GM10266 (cell line): ENCODE measurements around the gene ADGRB2.
A peak's percentile ranks its signal among the peaks of the same experiment; 100 is the strongest.

Source experiments
- DNase-seq: peaks from one replicate; pipeline ENCODE4 v3.0.0; 2012; ENCODE audit errors: extremely low spot score
- TF ChIP-seq, protein P1 (sequence below): IDR thresholded peaks from 2 replicates; pipeline ENCODE4 v1.5.1; 2012; ENCODE audit warnings: mild to moderate bottlenecking, low read depth; ENCODE audit not compliant: control insufficient read depth, insufficient read depth; ENCODE audit errors: missing control alignments

ADGRB2 gene

DNA sequence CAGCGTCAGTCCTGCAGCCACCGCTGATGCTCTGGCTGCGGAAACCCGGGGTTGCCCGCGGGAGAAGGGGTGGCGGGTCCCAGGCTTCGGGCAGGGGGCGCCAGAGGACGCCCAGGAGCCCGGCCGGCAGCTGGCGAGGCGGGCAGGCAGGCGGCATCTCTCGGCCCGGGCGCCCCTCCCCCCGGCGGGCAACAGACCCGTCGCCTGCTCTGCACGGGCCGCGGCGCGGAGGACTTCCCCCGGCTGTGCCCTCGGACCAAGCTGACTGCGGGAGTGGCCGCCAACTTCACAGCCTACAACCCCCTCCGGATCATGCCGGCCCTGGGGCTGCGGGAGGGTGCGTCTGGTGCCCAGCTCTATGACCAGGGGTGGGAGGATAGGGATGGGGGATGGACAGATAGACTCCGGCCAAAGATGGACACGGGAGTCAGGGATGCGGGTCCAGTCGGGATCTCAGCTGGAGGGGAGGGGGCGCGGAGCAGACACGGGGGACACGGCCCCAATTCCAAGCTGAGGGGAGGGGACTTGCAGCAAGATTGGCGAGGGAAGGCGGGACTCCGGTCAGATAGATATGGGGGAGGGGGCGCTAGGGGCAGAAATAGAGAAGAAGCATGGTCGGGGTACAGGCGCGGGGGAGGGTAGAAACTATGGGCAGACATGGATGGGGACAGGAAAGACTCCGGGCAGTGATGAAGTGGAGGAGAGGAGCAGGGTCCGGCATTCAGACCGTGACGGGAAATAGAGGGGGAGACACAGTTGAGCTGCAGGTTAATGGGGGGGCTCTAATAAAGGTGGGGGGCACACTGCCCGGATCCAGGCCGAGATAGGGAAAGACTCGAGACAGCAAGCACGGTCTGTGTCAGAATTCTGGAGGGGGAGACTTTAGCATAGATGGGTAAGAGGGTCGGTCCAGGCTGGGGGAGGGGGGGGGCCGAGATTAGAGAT, 1.1 kb downstream of the ADGRB2 start:
- TF ChIP-seq, protein P1, sequence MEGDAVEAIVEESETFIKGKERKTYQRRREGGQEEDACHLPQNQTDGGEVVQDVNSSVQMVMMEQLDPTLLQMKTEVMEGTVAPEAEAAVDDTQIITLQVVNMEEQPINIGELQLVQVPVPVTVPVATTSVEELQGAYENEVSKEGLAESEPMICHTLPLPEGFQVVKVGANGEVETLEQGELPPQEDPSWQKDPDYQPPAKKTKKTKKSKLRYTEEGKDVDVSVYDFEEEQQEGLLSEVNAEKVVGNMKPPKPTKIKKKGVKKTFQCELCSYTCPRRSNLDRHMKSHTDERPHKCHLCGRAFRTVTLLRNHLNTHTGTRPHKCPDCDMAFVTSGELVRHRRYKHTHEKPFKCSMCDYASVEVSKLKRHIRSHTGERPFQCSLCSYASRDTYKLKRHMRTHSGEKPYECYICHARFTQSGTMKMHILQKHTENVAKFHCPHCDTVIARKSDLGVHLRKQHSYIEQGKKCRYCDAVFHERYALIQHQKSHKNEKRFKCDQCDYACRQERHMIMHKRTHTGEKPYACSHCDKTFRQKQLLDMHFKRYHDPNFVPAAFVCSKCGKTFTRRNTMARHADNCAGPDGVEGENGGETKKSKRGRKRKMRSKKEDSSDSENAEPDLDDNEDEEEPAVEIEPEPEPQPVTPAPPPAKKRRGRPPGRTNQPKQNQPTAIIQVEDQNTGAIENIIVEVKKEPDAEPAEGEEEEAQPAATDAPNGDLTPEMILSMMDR = peak; percentile 61
- peak; percentile 82 for DNase-seq

DNA sequence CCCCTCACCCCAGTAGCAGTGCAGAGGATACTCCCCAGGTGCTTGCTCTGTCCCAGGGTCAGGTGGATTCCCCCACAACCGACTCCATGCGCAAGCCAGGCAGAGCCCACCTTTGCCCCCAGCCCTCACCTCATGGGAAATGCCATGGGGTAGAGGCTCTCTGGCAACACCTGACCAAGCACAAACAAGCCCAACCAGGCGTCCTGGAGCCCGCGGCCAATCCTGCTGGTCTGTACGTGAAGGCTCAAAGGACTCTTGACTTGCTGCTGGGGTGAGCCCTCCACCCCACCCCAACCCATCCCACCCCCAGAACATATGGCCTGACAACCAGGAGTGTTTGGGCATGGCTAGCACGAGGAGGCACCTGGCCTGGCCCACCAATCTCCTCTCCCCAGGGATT, 1.8 kb downstream of the ADGRB2 start:
- TF ChIP-seq, protein P1 = no peak
- DNase-seq = no peak

DNA sequence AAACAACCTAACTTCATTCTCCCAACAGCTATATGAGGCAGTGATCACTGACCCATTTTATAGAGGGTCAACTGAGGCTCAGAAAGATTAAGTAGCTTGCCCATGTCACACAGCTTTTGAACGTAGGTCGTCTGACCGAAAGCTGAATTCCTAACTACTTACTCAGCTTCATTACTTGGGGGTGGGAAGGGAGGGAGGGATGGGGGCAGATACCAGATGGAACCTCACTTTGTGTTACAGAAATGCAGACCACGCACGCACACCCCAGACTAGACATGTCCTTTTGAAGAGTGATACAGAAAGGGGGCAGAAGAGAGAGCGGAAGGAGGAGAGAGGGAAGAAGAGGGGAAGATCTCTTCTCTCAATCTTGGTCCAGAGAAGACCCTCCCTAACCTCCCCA, 2.3 kb downstream of the ADGRB2 start:
- no peak for DNase-seq
- TF ChIP-seq, protein P1 = no peak

DNA sequence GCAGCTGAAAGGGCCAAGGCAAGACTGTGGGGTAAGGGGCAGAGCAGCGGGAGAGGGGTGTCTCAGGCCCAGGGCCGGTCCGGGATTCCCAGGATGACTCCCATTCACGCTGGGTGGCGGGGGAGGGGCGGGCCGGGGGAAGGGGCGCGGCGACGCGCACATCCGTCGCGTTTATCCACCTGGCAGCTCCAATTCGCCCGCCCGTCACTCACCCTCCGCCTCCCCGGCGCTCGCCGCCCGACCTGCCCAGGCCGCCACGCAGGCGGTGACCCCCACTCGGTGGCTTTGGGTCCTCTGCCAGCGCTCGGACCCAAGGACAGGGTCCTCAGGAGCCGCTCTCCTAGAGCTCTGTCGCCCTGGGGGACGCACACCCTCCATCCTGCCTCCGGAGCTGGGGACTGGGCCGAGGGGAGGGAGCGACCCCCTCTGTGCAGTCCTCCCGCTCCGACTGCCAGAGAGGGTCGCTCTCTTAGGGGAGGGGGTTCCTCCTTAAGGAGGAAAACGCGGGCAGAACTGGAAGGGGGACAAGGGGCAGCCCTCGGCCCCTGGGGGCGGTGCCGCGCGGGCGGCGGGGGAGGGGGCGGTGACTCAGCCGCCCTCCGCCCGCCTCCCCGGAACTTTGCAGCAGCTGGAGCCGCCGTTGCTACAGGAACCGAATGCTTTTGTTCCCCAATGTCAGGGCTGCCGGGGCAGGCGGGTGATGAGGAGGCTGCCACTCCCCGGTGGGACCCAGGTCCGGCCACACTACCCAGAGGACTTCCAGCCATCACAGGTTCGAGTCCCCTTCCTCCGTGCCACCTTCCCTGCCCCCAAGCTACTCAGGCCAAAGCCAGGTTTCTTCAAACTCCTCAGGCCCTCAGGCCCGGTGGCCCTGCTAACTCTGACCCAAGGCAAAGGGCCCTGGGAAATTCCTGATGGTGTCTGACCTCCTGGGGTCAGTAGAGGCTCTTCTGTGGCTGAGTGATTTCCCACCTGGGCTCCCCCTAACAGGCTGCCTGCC, 3.4 kb downstream of the ADGRB2 start:
- peak; percentile 85 for DNase-seq
- TF ChIP-seq, protein P1 = no peak

DNA sequence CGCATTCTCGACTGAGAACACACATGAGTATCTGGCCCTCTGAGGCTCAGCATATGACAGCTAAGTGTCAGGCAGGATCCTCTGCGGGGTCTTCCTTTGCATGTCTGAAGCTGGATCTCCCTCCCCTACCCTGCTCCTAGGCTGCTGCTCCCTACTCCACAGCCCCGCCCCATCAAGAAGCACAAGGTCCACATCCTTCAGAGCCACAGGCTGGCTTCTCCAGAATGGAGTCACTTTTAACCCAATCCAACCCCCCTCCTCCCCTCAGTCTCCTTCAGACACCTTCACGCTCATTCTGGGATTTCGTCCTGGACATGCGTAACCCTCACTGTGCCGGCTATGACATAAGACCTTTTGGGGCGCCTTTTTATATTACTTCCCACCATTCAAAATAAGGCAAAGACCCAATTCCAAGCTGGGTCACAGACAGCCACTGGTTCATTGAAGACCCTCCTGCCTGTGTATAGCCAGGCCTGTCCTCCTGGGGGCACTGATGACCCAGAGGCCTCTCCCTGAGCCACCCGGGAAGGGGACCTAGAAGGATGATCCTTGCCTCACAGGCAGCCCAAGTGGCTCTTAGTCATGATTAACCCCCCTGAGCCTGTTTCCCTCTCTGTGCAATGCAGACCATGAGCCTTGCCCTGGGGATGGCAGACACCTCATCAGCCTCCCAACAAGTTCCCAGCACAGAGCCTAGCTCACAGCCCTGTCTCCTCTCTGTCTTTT, 4.7 kb downstream of the ADGRB2 start:
- no peak for DNase-seq
- TF ChIP-seq, protein P1 = peak; percentile 13

DNA sequence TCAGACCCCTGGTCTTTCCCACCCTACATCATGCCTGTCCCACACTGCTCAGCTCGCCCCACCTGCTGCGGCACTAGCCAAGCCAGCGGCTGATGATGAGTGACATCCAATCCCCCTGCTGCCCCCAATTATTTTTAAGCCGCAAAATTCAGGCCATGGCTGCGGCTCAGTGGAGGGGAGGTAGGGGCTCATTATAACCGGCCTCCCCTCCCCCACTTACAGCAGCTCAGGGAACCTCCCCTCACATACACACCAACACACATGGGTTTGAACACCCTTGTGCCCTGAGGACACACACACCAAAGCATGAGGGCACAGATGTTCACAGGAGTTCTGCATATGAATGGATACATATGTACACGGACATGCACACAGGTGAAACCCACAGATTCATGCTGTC, 5.3 kb downstream of the ADGRB2 start:
- TF ChIP-seq, protein P1 = no peak
- no peak for DNase-seq
